A549 treated with RU486 at 1 μM for 4 hours (cell line): Measurements from ENCODE around the gene MAPK7. TPM values are rescaled to one million over a fixed set of nuclear protein-coding genes. Genes with fewer than 3 reads are reported as not detected.

Experiments
- total RNA-seq: library from RNA; stranded (reverse); fragments of 200-300 nt; extraction: Qiagen RNA extraction; gene quantifications from 5 replicates; pipeline ENCODE4 v1.2.3, GENCODE V29; 2022; ENCODE audit warnings: low read depth

MAPK7 gene
- total RNA-seq = 18.9 to 24.4 TPM (median 22.6 TPM) in 5 replicates

GRCh38 chr17:19378416-19379360, at the start of gene MAPK7:
TSS of gene MAPK7 (plus strand) at chr17:19378498. CDS start at chr17:19378901, 403 bp downstream.

GRCh38 chr17:19362277-19363113, 15.8 kb upstream of the MAPK7 start, which contains the start of gene B9D1:
TSS of gene B9D1 (minus strand) at chr17:19362723. CDS start at chr17:19362569, 154 bp downstream.

GRCh38 chr17:19386974-19387920, 8.9 kb downstream of the MAPK7 start, which contains the start of gene MFAP4:
TSS of gene MFAP4 (minus strand) at chr17:19387190. CDS start at chr17:19387155, 35 bp downstream.

GRCh38 chr17:19410875-19411620, 32.8 kb downstream of the MAPK7 start, which contains the start of gene RNF112:
TSS of gene RNF112 (plus strand) at chr17:19411232. CDS start at chr17:19411409, 177 bp downstream.

Other genes starting within 250 kb of the MAPK7 start
- gene EPN2, start 141.1 kb upstream of the MAPK7 start, total RNA-seq = 37.7 to 54.8 TPM (median 51.9 TPM) in 5 replicates
- gene B9D1, start 15.8 kb upstream of the MAPK7 start, total RNA-seq = 44.5 to 49.2 TPM (median 47.0 TPM) in 5 replicates
- gene MFAP4, start 8.7 kb downstream of the MAPK7 start, total RNA-seq = 0.05 TPM in 1 of 5 replicates, not detected in the others
- gene RNF112, start 32.7 kb downstream of the MAPK7 start, total RNA-seq = 0.23 to 0.60 TPM (median 0.46 TPM) in 5 replicates
- gene SLC47A1, start 155.4 kb downstream of the MAPK7 start, total RNA-seq = 22.6 to 26.0 TPM (median 22.8 TPM) in 5 replicates